Fibroblast of pulmonary artery (primary cell): ENCODE results near the gene NLGN3.
A peak's percentile ranks its signal among the peaks of the same experiment; 100 is the strongest.

ENCODE experiments used
- DNase-seq: peaks from one replicate; pipeline ENCODE4 v3.0.0-alpha.2; 2010; ENCODE audit warnings: low read depth
- H3K4me3 ChIP-seq: replicated peaks from 2 replicates; pipeline ENCODE4 v1.5.1; 2011; ENCODE audit warnings: low read depth, mild to moderate bottlenecking, control low read depth, low read length, moderate library complexity
- CTCF ChIP-seq: IDR thresholded peaks from 2 replicates; pipeline ENCODE4 v1.5.1; 2011; ENCODE audit warnings: mild to moderate bottlenecking, control low read depth, low read length, inconsistent platforms; ENCODE audit errors: missing control alignments

The NLGN3 gene

DNA sequence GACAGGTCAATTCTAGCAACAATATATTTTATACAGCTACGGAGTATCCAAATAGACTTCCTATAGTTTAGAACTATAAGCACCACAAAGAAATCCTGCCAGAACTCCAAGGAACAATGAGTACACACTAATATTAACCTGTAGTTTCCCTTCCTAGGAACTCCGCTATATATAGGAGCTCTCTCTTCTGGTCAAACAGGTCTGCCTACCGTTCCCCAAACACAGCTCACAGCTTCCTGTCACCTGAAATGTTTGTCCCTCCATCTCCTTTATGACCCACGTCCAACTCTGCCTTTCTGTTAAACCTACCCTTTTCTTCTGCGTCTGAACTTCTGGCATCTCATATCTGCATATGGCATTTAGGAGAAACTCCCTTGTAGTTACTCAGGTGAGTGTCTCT is 67.9 kb downstream of the NLGN3 start:
- no peak for DNase-seq
- no peak for TF ChIP-seq CTCF
- no peak overlapping the region for H3K4me3 ChIP-seq

GRCh38 chrX:71214152-71214551 is 69.5 kb downstream of the NLGN3 start:
- no peak overlapping the region for H3K4me3 ChIP-seq
- no peak for TF ChIP-seq CTCF
- no peak for DNase-seq

GRCh38 chrX:71214604-71215337 is 70.1 kb downstream of the NLGN3 start:
- no peak for DNase-seq
- no peak overlapping the region for H3K4me3 ChIP-seq
- no peak for TF ChIP-seq CTCF

DNA sequence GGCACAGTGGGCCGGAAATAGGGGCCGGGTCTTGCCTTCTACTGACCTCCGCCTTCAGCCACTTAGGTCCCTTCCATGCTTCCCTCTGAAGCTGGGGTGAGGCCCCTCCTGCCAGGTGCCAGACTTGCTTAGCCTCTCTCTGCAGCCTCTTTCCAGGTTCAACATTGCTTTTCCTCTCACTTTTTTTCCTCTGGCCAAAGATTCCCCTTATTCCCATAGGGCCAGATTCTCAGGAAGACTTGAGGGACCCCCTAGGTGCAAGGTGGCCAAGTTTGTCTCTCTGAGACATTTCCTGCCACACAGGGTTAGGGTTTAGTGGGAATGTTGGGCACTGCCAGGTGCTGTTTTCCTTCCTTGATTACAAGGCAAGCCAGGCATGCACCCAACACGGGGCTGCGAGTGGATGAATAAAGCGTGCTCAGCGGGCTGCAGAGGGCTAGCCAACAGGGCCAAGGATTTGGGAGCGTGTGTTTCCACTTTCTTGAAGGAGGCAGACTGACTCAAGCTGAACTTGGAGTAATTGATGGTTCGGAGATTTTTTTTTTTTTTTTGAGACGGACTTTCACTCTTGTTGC is 70.8 kb downstream of the NLGN3 start:
- H3K4me3 ChIP-seq, result no peak overlapping the region
- TF ChIP-seq CTCF, result no peak
- no peak for DNase-seq

GRCh38 chrX:71216485-71216884 is 71.8 kb downstream of the NLGN3 start:
- peak; percentile 4 for DNase-seq

DNA sequence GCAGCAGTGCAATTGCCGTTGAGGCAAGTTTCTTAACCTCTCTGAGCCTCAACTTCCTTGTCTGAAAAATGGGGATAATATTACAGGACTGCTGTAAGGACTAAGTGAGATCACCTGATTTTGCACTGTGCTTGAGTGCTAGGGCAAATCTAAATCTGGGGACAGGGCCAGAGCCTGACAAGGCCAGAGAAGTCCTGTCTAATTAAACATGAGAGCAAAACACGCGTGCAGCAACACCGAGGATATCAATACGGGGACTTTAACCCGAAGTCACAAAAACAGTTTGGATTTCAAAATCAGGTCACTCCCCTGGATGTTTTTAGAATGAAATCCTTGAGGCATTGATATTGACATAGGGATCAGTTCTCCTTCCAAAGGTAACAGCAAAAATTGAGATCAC is 72.7 kb downstream of the NLGN3 start:
- DNase-seq, result no peak
- no peak for TF ChIP-seq CTCF
- H3K4me3 ChIP-seq, result no peak overlapping the region

More at GRCh38 chrX:71216485-71216884, 71.8 kb downstream of the NLGN3 start:
- H3K4me3 ChIP-seq, result no peak overlapping the region
- TF ChIP-seq CTCF, result no peak
